GM12873 (cell line): ENCODE results near the gene ALLC.

Experiments used
- TF ChIP-seq, protein P1 (sequence below): IDR thresholded peaks from 2 replicates; pipeline ENCODE4 v1.5.1; 2012; ENCODE audit warnings: low read depth, mild to moderate bottlenecking, moderate library complexity, low read length, control low read depth; ENCODE audit not compliant: insufficient read depth; ENCODE audit errors: missing control alignments

ALLC gene

DNA sequence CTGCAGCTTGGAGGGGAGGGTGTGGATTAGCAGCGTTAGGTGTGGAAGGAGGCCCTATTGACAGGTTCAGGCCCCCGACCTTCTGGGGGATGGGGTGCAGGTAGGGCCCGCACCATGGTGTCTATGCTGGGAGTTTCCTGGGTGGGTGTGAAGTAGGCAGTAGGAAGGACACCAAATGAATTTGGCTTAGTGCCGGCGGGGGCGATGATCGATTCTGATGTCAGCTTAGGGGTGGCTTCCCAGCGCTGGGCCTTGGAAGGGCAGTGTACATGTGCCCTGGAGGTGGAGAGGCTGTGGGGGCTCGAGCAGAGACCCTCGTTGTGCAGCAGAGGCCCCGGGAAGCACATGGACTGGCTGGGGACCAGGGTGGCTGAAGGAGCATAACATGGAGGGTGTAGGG, 67.0 kb downstream of the ALLC start:
- TF ChIP-seq, protein P1, sequence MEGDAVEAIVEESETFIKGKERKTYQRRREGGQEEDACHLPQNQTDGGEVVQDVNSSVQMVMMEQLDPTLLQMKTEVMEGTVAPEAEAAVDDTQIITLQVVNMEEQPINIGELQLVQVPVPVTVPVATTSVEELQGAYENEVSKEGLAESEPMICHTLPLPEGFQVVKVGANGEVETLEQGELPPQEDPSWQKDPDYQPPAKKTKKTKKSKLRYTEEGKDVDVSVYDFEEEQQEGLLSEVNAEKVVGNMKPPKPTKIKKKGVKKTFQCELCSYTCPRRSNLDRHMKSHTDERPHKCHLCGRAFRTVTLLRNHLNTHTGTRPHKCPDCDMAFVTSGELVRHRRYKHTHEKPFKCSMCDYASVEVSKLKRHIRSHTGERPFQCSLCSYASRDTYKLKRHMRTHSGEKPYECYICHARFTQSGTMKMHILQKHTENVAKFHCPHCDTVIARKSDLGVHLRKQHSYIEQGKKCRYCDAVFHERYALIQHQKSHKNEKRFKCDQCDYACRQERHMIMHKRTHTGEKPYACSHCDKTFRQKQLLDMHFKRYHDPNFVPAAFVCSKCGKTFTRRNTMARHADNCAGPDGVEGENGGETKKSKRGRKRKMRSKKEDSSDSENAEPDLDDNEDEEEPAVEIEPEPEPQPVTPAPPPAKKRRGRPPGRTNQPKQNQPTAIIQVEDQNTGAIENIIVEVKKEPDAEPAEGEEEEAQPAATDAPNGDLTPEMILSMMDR = no peak

DNA sequence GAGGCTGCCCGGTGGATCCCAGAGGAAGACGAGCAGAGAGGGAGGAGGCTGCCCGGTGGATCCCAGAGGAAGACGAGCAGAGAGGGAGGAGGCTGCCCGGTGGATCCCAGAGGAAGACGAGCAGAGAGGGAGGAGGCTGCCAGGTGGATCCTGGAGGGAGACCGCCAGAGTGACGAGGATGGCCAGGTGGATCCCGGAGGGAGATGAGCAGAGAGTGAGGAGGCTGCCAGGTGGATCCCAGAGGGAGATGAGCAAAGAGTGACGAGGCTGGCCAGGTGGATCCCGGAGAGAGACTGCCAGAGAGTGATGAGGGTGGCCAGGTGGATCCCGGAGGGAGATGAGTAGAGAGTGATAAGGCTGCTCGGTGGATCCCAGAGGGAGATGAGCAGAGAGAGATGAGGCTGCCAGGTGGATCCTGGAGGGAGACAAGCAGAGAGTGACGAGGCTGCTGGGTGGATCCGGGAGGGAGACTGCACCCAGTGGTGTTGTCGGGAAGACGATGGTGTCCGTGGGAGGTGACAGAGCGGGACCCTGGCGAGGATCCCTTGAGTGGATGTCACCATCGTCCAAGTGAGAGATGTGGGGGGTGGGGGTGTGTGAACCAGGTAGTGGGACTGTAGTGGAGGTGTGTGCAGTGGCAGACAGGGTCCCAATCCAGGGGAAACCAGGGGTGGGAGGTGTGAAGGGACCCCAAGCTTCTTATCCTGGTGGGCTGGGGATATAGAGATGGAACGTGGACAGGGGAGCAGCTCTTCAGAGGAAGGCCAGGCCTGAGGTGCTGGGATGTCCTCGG, 67.7 kb downstream of the ALLC start:
- TF ChIP-seq, protein P1 = no peak

DNA sequence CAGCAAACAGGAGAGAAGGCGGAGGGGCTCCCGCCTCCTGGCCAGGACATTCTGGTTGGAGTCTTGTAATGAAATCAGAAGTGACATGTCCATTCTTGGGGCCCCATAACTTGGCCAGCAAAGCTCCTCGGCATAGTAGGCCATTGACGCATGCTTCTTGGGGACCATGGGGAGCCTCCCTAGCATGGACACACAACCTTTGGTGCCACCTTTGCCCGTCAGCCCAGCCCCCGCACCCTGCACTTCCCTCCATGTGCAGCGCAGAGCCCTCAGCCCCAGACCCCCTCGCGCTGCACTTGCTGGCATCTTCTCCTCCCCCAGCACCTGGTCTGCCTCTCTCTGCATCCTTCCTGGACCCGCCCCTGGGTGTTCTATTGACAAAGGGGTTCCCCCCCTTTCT, 68.5 kb downstream of the ALLC start:
- TF ChIP-seq, protein P1 = no peak

DNA sequence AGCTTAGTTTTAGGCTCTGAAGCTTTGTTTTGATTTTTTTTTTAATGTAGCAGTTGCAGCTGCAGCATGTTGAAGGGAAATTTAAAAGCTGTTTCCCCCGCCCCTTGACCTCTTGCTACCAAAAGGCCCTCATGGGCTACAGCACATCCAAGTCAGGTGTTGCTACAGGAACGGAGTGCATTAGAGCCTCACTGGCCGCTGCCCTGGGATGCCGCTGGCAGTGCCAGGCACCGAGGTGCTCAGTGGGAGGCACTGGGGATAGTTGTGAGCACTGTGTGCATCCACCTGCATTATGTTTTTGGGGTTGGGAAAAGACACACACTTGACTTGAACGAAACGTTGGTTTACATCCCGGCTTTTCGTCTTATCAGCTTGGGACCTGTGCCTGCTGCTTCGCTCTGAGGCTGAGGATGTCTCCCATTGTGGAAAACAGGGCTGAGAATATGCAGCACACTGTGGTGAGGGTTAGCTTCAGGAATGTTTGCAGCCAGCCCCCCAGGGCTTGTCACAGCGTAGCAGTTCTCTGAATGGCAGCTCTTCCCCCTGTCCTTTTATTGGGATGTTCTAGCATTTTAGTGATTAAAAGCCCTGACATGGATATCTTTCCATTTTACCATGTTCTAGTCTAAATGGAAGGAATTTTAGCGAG, 69.5 kb downstream of the ALLC start:
- TF ChIP-seq, protein P1 = no peak

DNA sequence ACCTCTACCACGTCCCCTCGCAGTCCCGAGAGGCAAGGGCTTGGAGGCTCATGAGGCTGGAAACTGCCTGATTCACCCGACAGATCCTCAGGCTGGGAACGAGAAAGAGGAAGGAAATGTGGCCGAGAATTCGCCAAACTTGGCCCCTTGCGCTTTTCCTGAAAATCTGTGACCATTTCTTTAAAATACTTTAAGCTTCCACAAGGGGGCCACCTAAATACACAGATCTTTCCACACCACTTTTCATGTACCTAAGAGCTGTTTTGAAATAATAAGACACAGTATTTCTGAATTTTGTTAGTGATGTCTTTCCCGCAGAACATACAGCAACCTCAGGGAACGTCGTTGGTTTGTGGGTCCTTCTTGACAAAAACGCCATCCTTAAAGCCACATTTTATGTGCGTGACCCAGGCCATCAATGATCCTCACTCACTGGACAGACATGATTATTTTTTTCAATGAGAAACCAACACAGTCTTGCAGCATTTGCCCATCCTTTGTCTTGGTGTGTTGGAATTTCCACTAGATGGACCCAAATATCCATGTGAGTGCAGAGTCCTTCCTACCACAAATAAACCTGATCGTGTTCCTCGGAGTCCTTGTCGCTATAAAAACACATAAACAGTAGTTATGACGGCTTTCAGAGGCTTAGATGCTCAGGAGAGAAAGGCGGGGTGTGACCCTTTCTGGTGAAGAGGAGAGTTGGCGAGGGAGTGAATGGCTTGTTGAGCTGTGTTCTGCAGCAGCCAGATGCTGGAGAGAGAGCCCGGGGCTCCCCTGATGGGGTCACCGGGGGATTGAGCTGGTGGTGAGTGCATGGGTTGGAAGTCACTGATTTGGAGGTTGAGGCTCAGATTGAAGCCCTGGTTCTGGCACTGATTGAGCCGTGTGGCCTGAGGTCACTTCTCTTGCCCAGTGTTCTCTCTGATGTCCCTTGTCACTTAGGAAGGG, 70.4 kb downstream of the ALLC start:
- TF ChIP-seq, protein P1 = peak; percentile 58

DNA sequence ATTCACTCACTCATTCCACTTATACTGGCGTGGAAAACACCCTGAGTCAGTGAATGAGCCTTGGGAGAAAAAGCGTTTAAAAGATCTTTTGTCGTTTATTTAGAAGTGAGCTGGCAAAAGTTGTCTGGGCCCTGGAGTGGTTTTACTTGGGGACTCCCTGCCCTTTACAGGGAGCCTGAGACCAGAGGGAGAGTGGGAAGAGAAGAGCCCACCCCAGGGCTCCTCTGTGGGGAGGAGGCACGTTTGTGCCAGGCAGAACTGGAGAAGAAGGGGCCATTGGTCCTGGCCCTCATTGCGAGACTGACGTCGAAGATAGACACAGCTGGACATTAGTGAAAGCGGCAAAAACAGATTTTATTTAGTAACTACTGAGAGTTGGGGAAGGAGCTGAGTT, 71.1 kb downstream of the ALLC start:
- TF ChIP-seq, protein P1 = no peak

DNA sequence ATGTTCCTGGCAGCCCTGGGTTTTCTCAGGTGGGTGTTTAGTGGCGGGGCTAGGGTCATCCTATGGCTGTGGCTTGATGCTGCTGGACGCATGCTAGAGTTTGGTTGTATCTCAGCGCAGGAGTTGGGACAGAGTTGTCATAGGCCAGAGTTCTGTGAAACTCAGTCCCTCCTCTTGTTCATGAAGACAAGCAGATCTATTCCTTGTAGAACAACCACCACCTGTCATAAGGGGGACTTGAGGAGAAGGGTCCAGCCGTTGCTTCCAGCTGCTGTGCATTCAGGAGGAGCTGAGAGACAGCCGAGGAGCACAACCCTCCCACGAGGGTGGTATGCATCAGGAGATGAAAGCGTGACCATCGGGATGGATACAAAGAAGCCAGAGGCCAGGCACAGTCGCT, 71.8 kb downstream of the ALLC start:
- TF ChIP-seq, protein P1 = no peak
